Right ventricle myocardium superior (tissue), 1 donor: ENCODE data around the gene PHLPP1. TPM values are rescaled to one million over a fixed set of nuclear protein-coding genes. Genes with fewer than 3 reads are reported as not detected.
"Not testable (repeated sequence)": the region's sequence is repeated elsewhere in the genome, so short reads cannot be mapped to it uniquely, and the experiment has no call there.

Experiments used
- ATAC-seq: fragments of 200-7000 bp; cut with Tn5 transposase; one replicate; pipeline ENCODE4 v1.9.1; 2020; ENCODE audit warnings: mild to moderate bottlenecking; ENCODE audit not compliant: poor library complexity
- DNase-seq: peaks from one replicate; pipeline ENCODE4 v3.0.0-alpha.2; 2020
- intact Hi-C: fragments of 100-400 bp; cut with DNase I; formaldehyde crosslinking; loops from one replicate; pipeline ENCODE4 v1.11.2; 2022
- total RNA-seq: library from RNA; stranded (reverse); fragmentation: NEBNext Ultra II Directional; extraction: Animal tissue kit (Norgen Biotek cat#: 25700); gene quantifications from one replicate; pipeline ENCODE4 v1.2.1, GENCODE V29; 2021
- donor health status: DM: no; HTN: yes; CAD: no; lungs with severe emphysema.

The PHLPP1 gene
- total RNA-seq, 1 donor from 2014 or later, result 6.2 TPM

DNA sequence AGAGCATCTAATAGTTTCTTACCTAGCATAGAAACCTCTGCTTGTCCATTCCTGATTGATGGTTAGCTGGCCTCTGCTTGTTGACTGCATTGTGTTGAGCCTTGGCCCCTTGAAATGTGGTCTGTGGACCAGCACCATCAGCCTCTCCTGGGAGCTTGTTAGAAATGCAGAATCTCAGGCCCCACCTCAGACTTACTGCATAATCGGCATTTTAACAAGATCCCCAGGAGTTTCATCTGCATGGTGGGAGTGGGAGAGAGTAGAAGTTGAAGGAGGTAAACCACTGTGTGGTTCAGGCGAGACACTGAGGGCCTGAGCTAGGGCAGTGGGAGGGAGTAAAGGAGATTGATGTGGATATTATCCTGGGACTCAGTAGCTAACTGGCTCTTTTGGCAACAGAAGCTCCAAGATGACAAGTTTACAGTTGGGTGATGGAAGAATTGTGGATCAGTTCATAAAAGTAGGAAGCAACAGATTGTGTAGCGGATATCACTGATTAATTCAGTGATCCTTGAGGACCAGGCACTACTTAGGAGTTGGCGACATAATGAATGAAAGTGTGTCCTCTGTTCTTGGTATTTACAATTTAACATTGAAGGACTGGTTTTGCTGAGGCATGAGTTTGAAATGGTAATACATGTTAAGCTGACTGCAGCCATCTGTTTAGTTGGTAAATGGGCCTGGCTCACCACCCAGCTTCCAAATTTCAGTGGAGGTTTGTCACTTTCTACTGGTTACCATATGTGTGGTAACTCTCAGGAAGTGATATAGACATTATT, 20.9 kb downstream of the PHLPP1 start:
- DNase-seq, result no peak
- ATAC-seq, result no peak
- intact Hi-C loops, result no loop called here

DNA sequence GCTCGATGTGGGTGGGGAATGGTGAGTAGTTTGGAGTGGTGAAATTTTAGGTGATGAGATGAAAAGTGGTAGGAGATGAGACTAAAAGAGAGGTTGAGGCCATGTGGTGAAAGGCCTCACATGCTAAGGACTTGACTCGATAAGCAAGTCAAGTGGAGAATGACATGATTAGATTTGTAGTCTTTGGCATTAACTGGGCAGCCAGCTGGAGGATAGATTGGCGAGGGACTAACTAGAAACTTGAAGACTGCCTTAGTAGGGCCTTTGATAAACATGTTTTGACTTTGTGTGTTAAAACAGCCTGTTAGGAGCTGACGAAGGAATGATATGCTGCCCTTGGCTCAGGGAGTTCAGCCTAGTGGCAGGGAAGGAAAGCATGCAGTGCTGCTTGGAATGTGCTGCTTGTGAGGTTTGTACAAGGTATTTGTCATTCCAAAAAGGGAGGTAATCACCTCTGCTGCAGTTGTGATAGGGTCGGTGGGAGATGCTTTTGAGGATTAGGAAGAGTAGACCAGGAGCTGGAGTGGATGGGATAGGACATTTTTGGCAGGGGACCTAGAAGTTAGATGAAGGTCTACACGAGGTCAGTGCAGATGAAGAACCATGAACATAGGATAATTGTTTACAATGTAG, 22.0 kb downstream of the PHLPP1 start:
- intact Hi-C loops, result no loop called here
- DNase-seq, result no peak
- ATAC-seq, result no peak

DNA sequence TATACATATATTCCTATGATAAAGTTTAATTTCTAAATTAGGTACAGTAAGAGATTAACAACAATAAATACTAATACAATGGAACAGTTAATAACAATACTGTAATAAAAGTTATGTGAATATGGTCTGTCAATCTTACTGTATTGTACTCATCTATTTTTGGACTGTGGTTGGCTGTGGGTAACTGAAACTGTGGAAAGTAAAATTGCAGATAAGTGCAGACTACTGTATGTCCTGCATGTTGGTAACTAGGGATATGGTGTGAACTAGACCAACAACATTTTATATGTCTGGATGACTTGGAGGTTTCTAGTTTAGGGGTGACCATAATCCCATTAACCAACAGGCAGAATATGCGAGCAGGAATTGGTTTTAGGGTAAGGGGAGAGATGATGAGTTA, 23.3 kb downstream of the PHLPP1 start:
- peak; percentile 45 for ATAC-seq

DNA sequence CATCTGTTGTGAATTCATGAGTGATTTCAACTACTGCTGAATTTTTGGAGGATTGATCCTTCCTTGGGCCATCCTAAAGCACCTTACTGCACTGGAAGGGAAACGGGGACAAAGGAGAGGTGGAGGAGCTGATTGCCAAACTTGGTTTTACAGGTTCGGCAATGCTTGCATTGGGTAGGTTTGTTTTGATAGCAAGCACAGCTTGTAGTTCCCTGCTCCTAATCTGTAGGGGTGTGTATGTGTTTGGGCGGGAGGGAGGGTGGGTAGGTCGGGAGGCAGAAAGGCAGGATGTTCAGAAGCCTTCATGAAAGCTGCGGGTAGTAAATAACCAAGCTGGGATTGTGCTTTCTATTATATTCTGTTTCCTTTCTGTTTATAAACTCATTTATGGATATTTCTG, 24.6 kb downstream of the PHLPP1 start:
- intact Hi-C loops, result no loop called here
- ATAC-seq, result no peak
- DNase-seq, result no peak

More for the DNA sequence above, 23.3 kb downstream of the PHLPP1 start:
- DNase-seq, result no peak
- intact Hi-C loops, result no loop called here

DNA sequence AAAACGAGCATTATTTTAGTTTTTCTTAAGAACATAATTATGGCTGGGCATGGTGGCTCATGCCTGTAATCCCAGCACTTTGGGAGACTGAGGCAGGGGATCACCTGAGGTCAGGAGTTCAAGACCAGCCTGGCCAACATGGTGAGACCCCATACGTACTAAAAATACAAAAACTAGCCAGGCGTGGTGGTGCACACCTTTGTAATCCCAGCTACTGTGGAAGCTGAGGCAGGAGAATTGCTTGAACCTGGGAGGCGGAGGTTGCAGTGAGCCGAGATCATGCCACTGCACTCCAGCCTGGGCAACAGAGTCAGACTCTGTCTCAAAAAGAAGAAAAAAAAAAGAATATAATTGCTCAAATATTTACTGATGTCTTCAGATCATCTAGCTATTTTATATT, 25.3 kb downstream of the PHLPP1 start:
- intact Hi-C loops, DNase-seq, ATAC-seq: not testable (repeated sequence)

DNA sequence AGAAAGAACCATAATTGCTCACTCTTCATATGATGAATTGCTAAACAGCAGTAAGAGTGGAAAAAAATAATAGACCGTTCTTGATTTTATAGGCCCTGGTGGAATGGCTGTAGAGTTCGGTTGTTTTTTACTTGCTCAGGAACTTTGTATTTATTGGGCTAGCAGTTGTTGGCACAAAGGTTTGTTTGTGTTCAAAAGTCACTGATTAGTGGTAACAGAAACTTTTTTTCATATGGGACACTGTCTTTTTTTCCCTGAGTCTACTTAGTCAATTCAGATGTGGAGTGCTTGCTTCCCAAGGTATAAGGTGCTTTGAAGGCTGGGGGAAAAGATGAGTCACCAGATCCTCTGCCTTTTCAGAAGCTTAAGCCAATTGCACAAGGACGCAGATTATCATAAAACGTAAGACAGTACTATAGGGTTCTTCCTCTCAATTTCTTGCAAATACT, 25.8 kb downstream of the PHLPP1 start:
- intact Hi-C loops, result no loop called here
- DNase-seq, result no peak
- no peak for ATAC-seq

DNA sequence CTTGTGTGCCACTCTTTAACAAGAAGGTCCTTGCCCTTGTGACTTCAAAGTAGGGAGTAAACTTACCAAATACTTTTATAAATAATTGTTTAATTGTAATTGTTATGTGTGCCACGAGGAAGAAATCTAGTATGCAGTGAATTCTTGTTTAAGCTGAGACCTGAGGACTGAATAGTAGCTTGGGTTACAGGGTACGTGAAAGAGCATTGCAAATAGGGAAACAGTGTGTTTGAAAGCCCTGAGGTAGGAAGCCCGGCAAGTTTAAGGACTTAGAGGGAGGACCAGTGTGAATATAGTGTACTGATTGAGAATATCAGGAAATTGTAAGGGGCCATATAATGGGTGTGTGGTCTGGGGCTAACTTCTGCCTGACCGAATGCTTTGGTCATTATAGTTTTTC, 26.2 kb downstream of the PHLPP1 start:
- intact Hi-C loops, result no loop called here
- no peak for ATAC-seq
- DNase-seq, result no peak

DNA sequence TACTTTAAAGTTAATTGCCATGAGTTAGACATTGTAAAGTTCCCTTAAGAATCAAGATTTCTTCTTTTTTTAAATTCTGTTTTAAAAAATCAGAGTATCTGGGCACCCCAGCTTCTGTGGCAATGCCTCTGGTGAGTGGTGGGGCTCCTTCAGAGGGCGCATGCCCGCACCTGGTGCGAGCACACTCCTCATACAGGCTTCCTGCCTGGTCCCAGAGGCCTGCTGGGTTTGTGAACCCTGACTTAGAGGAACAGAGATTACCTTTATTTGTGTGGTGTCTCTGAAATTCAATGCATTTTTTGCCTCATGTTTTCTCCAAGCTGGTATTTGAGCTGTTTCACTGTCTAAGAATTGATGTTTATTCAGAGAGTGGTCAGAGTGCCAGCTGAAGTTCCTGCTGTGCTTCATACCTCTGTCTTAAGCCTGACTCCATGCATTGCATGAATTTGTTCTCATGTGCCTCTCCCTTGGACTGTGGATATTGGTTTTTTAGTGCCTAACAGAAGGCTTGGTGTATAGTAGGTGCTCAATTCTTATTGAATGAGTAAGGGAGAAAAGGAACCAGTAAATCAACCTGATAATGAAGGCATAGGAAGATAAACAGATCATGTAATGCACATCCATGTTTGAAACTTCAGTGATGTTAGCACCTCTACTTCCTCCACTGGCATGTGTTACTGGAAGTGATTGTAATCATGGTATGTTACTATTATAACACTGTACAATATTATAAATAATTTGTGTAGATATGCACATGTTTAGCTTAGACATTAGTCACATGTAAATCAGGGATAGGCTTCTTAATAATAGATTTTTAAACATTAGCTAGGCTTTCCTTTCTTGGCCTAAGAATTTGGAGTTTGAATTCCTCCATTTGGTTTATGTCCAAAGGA, 29.0 kb downstream of the PHLPP1 start:
- no peak for ATAC-seq
- intact Hi-C loops, result no loop called here
- no peak for DNase-seq

DNA sequence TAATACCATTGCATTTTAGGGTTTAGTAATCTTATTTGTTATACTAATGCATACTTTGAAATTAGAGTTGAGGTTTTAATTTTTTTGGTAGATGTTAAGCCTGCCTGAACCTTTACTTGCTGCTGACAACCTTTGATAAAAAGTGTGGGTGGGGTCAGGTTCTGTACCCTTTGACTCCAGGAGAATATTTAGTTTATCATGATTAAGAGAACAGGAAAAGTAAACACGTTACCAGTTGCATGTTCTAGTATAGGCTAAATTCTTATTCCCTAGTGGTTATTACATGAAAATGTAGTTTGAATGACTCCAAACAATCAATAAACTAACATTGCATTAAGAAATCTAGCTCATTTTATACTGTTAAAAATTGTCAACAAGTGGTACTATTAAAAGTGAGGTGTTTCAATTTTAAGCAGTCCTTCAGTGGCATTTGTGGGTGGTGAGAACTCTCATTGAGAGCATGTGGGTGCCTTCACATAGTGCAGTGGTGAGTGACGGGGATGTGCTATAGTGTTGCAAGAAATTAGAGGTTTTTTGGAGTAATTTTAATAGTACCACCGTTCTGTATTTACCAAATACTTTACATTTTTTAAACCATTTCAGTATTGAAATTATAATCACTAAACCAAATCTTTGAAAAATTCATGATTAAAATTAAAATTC, 29.9 kb downstream of the PHLPP1 start:
- ATAC-seq, result no peak
- DNase-seq, result no peak
- intact Hi-C loops, result no loop called here

DNA sequence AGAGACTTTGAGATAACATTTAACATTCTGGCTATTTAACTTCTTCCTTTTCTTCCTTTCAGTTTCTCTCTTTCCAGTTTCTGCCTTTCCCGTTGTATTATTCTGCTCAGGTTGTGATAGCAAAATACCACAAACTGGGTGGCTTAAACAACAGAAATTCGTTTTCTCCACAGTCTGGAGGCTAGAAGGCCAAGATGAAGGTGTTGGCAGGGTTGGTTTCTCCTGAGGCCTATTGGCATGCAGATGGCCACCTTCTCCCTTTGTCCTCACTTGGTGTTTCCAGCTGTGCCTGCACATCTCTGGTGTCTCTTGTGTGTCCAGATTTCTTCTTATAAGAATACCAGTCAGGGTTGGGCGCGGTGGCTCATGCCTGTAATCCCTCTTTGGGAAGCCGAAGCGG, 34.0 kb downstream of the PHLPP1 start:
- no peak for DNase-seq
- intact Hi-C loops, result no loop called here
- ATAC-seq, result no peak

DNA sequence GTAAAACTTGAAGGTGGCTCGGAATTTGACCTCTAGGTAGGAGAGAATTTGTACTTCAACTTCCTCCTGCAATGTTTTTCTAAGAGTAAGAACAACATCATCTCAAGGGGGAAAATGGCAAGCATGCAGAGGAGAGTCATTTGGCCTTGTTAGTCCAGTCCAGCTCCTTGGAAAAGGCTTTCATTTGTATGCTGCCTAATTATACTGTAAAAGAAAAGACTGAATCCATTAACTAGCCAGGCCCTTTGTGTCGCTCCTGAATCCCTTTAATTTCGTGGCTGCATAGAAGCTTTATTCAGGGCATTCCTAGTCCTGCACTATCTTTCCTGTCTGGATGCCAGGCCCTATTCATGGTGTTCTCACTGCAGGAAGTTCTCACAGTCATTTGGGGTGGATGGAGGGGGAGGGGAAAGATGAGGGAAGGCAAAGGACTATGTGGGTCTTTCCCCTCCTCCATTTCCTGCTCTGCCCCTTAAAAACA, 36.0 kb downstream of the PHLPP1 start:
- ATAC-seq (peak; percentile 83), DNase-seq (no peak)
- intact Hi-C loops, result no loop called here

DNA sequence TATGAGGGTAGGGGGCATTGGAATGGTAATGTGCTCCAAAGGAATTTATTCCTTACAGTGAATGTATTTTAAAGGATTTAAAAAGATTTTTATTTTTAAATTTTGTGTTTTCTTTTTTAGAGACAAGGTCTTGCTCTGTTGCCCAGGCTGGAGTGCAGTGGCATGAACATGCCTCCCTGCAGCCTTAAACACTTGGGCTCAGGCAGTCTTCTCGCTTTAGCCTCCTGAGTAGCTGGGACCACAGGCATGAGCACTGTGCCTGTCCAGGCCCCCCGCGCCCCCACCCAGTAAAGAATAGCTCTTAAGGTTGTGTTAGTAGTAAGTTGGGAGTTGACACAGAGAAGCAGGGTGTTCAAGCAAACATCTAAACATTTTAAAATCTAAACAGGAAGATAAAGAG, 36.6 kb downstream of the PHLPP1 start:
- ATAC-seq (no peak), DNase-seq (no peak)
- intact Hi-C loops, result no loop called here

DNA sequence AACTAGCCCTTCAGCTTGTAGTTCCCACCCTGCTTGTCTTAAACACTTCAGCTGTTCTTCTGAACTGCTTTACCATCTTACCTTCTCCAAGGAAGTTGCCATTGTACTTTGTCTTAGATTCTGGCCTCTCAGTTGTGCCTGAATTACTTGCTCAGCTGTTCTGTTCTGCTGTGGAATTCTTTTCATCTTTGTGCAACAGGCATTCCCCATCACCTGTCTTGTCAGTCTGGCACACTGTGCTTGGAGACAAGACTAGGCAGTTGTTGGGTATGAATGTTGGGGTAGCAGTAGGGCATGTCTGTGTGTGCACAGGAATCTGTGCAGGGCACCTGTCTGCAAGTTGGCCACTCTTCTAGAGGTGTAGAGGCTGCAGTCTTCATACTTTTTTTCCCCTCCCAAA, 38.7 kb downstream of the PHLPP1 start:
- intact Hi-C loops, result no loop called here
- no peak for ATAC-seq
- no peak for DNase-seq

DNA sequence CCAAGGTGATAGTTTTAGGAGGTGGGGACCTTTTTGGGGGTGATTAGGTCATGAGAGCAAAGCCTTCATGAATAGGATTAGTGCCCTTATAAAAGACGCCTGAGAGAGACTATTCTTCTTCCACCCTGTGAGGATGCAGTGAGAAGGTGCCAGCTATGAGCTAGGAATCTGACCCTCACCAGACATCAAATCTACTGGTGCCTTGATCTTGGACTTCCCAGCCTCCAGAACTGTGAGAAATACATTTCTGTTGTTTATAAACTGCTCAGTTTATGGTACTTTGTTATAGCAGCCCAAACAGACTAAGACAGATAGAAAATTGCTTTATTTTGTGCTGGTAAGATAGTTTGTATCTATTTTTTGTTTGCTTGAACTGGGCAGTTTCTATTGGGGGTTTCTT, 40.1 kb downstream of the PHLPP1 start:
- DNase-seq (no peak), ATAC-seq (no peak)
- intact Hi-C loops, result no loop called here

DNA sequence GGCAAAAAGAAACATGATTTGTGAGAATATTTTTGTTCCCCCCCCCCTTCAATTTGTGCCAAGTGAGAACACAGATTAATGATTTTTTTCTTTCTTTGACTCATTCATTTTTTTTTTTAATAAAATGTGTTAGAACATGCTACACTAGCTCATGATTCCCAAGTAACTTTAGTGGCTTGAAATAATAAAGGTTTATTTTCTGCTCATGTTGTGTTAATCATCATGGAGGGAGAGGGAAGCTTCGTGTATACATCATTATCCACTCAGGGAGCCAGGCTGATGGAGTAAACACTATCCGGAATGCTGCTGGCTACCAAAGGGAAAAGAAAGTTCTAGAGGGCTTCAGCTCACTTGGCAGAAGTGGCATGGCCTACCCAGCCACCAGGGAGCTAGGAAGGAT, 40.6 kb downstream of the PHLPP1 start:
- DNase-seq (no peak), ATAC-seq (no peak)
- intact Hi-C loops, result no loop called here

DNA sequence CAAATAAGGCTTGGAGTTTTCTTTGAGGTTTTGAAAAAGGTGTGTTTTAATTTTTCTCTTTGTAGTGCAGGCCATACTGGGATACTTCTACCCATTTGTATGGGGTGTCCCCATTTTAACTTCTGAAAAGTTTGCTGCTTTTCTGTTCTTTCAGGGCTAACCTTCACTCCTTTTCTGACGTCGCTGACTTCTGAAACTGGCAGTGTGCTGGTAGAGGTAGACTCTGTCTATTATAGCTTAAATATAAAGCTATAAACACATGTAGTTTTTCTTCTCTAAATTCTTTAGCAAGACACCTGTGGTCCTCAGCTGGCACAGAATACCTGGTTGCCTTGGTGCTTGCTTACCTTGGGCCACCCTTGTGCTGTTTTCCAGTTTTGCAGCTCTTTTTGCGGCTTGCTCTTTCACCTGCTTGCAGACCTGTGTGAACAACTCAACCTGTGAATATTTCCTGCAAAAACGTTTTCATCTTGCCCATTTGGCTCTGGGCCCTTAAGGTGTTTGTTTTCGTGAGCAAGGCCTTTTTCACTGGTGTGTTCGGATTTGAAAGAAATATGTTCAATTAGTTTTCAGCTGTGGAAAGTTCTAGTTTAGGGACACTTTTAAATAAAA, 42.2 kb downstream of the PHLPP1 start:
- DNase-seq (no peak), ATAC-seq (no peak)
- intact Hi-C loops, result no loop called here

DNA sequence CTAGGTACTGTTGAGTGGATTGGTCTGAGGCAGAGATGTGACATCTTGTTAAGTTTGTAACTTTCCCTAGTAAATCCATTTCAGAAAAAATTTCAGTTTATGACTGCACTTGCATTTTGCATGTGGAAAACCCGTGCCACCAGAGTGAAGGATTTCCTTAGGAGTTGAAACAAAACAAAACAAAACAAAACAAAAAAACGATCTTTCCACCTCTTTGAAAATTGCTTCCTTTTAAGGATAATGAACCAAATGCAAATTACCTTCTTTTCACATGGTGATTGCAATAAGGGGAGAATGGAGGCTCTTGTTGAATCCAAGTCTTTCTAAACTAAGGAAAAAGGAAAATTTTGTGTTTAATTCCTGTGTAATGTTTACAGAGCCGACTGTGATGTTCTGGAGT, 43.2 kb downstream of the PHLPP1 start:
- ATAC-seq, result no peak
- intact Hi-C loops, result no loop called here
- DNase-seq, result no peak

DNA sequence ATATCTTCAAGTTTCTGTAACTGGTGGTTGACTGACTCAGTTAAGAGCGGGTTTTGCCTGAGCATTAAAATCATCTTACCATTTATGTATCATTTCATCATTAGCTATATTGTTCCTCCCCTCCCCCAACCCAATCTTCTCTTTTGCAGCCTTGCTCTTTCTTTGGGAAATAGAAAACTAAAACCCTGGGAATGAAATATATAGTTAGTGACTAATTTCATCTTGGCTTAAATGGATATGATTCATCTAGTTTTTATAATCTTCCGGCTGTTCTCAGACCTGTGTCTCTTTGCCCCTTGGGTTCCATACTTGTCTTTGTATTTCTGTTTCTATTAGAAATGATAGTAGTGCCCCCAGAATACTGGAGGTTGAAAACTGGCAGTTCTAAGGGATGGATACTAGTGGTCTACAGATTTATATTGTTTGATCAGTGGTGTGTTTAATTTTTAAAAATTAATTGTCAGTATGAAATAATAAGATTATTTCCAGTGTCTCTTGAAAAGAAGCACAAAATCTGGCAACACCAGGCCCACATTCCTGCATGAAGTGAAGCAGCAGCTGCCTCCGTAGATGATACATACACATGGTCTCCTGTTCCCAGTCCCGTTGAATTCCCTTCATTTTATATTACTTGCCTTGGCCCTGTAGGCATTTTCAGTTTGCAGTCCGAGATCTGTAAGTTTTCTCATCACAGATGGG, 44.5 kb downstream of the PHLPP1 start:
- DNase-seq (no peak), ATAC-seq (no peak)
- intact Hi-C loops, result no loop called here
